HG02571 (cell line): ENCODE results near the gene SLC26A5.

Experiments
- ATAC-seq: cut with Tn5 transposase; IDR thresholded peaks from one replicate; pipeline ENCODE4 v1.9.1; 2021; ENCODE audit warnings: mild to moderate bottlenecking, moderate library complexity; ENCODE audit not compliant: unreplicated experiment

Gene SLC26A5

GRCh38 chr7:103348452-103348851 is 97.6 kb downstream of the SLC26A5 start:
- ATAC-seq: no peak

GRCh38 chr7:103347507-103348267 is 98.3 kb downstream of the SLC26A5 start, which contains the start of gene PSMC2:
Gene PSMC2, plus strand, starts transcription at chr7:103347643. Its CDS starts 69 bp downstream, at chr7:103347712.
- ATAC-seq: peak; percentile 71

GRCh38 chr7:103346396-103346795 is 99.6 kb downstream of the SLC26A5 start:
- ATAC-seq: no peak

GRCh38 chr7:103344453-103345149 is 101.4 kb downstream of the SLC26A5 start, which contains the start of gene DNAJC2:
Gene DNAJC2, minus strand, starts transcription at chr7:103344767. Its CDS starts 145 bp downstream, at chr7:103344622.
- ATAC-seq: peak; percentile 69

- peak; percentile 14 for ATAC-seq
These were observed 102.1 kb downstream of the SLC26A5 start for GRCh38 chr7:103343758-103344452.

- ATAC-seq: no peak
These were observed 102.7 kb downstream of the SLC26A5 start for GRCh38 chr7:103343332-103343731.

GRCh38 chr7:103341466-103341865 is 104.5 kb downstream of the SLC26A5 start:
- no peak for ATAC-seq

GRCh38 chr7:103338864-103339263 is 107.1 kb downstream of the SLC26A5 start:
- no peak for ATAC-seq

GRCh38 chr7:103336761-103337160 is 109.2 kb downstream of the SLC26A5 start:
- ATAC-seq: no peak

- ATAC-seq: no peak
These were observed 120.3 kb downstream of the SLC26A5 start for GRCh38 chr7:103325744-103326143.
